OCI-LY1 (cell line): ENCODE results near the gene MYO15A.

Experiments
- CTCF ChIP-seq: fragments of 200-600 bp; sonication (generic), shearing (Covaris generic); IDR thresholded peaks from 2 replicates; pipeline ENCODE4 v1.5.1; 2017; ENCODE audit warnings: mild to moderate bottlenecking, antibody characterized with exemption, low read length, moderate library complexity, mixed read lengths
- EZH2 ChIP-seq: fragments of 200-600 bp; sonication (generic), shearing (Covaris generic); IDR thresholded peaks from 2 replicates; pipeline ENCODE4 v1.8.0; 2017; ENCODE audit warnings: borderline replicate concordance, mixed run types, mild to moderate bottlenecking, antibody characterized with exemption, low read length, moderate library complexity, mixed read lengths

GRCh38 chr17:18225121-18225641 lies 116.6 kb downstream of the MYO15A start, which contains the start of gene LLGL1:
- no peak for TF ChIP-seq CTCF
- no peak for TF ChIP-seq EZH2
